NOMO-1 treated with DMSO at 0.1 percent for 48 hours (cell line): Measurements from ENCODE around the gene ALDH7A1.
A peak's percentile ranks its signal among the peaks of the same experiment; 100 is the strongest.
"Not testable (repeated sequence)": the region's sequence is repeated elsewhere in the genome, so short reads cannot be mapped to it uniquely, and the experiment has no call there.

ENCODE experiments used
- DNase-seq: peaks from one replicate; lab custom pipeline; 2025; ENCODE audit not compliant: unreplicated experiment; lab: John Stamatoyannopoulos, UW

The ALDH7A1 gene

GRCh38 chr5:126594748-126595485 lies at the start of gene ALDH7A1:
ALDH7A1 (minus strand) TSS chr5:126595219; CDS start chr5:126595198, 21 bp downstream.
- DNase-seq = peak; percentile 38

- DNase-seq = no peak
Observed at GRCh38 chr5:126641387-126641786, 46.4 kb upstream of the ALDH7A1 start.

GRCh38 chr5:126640866-126641265 lies 45.8 kb upstream of the ALDH7A1 start:
- peak; percentile 23 for DNase-seq

DNA sequence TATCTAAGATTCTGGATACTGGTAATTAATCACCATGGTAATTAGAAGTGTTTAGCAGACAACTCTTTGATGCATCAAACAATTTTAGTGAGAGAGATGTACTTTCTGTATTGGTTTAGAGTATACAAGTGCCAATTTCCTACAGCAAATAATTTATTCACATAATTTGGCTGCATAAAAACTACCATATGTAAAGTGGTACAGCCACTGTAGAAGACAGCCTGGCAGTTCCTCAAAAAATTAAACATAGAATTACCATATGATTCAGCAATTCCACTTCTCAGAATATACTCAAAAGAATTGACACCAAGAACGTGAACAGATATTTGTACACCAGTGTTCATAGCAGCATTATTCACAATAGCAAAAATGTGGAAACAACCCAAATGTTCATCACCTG lies 41.9 kb upstream of the ALDH7A1 start:
- peak; percentile 15 for DNase-seq

DNA sequence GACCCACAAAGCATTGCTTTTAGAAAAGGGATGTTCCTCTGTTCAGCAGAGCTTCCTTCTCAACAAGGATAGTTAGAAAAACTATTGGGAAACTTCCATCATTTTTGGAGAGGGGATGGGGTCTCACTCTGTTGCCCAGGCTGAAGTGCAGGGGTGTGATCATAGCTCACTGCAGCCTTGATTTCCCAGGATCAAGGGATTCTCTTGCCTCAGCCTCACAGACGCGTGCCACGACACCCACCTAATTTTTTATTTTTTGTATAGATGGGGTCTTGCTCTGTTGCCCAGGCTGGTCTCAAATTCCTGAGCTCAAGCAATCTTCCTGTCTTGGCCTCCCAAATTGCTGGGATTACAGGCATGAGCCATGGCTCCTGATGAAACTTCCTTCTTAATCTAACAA lies 40.6 kb upstream of the ALDH7A1 start:
- no peak for DNase-seq

- DNase-seq = no peak
Observed at GRCh38 chr5:126633552-126633951, 38.5 kb upstream of the ALDH7A1 start.

- no peak for DNase-seq
Observed at GRCh38 chr5:126631920-126632319, 36.9 kb upstream of the ALDH7A1 start.

DNA sequence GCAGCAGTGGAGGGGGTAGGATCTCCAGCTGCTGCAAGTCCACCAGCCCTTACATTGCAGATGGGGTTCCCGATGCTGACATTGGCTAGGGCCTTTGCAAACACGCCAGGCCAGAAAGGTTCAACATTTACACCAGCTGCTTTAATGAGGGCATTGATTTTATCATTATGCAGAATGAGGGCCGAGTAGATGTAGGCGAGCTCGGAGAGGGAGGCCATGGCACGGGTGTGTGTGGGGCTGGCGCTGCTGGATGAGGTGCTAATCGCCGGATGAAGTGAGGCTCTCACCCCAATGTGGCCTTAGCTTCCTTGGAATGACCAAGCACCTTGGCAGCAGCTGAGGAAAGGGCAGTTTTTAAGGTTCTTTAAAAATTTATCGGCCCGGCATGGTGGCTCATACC lies 33.1 kb upstream of the ALDH7A1 start:
- no peak for DNase-seq

DNA sequence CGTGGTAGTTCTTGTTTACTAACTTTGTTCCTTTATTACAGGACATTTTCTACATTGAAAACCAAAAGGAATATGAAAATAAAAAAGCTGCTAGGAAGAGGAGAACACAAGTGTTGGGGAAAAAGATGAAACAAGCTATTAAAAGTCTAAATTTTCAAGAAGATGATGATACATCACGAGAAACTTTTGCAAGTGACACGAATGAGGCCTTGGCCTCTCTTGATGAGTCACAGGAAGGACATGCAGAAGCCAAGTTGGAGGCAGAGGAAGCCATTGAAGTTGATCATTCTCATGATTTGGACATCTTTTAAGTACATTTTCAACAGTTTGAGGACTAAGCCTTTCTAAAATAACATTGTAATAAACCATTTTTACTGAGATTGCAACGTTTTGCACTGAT lies 29.5 kb upstream of the ALDH7A1 start:
- peak; percentile 12 for DNase-seq

GRCh38 chr5:126619781-126620180 lies 24.8 kb upstream of the ALDH7A1 start:
- no peak for DNase-seq

DNA sequence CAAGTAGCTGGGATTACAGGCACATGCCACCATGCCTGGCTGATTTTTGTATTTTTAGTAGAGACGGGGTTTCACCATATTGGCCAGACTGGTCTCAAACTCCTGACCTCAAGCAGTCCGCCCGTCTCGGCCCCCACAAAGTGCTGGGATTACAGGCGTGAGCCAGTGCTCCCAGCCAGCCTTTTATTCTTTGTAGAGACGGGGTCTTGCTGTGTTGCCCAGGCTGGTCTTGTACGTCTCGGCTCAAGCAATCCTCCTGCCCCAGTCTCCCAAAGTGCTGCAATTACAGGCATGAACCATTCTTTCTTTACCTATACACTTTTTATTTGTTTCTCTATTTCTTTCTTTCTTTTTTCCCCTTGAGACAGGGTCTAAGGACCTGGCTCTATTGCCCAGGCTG lies 22.6 kb upstream of the ALDH7A1 start:
- not testable (repeated sequence) for DNase-seq

- no peak for DNase-seq
Observed at GRCh38 chr5:126615286-126615685, 20.3 kb upstream of the ALDH7A1 start.

DNA sequence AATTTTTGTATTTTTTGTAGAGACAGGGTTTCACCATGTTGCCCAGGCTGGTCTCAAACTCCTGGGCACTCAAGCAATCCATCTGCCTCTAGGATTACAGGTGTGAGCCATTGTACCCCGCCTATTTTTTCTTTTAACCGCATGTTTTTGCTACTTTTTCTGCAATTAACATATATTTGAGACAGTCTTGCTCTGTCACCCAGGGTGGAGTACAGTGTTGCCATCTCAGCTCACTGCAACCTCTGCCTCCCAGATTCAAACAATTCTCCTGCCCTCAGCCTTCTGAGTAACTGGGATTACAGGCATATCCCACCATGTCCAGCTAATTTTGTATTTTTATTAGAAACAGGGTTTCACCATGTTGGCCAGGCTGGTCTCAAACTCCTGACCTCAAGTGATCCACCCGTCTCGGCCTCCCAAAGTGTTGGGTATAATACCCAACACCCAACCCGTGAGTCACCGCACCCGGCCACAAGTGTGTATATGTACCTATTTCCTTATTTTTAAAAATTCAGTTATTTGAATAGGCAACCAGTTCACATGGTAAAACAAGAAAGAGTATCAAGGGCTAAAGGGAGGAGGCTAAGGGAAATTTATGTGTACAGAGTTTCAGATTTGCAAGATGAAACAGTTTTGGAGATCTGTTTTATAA lies 19.0 kb upstream of the ALDH7A1 start:
- DNase-seq = no peak

GRCh38 chr5:126610616-126611015 lies 15.6 kb upstream of the ALDH7A1 start:
- no peak for DNase-seq

- DNase-seq = no peak
Observed at GRCh38 chr5:126610160-126610559, 15.1 kb upstream of the ALDH7A1 start.

- DNase-seq = no peak
Observed at GRCh38 chr5:126605525-126605924, 10.5 kb upstream of the ALDH7A1 start.

DNA sequence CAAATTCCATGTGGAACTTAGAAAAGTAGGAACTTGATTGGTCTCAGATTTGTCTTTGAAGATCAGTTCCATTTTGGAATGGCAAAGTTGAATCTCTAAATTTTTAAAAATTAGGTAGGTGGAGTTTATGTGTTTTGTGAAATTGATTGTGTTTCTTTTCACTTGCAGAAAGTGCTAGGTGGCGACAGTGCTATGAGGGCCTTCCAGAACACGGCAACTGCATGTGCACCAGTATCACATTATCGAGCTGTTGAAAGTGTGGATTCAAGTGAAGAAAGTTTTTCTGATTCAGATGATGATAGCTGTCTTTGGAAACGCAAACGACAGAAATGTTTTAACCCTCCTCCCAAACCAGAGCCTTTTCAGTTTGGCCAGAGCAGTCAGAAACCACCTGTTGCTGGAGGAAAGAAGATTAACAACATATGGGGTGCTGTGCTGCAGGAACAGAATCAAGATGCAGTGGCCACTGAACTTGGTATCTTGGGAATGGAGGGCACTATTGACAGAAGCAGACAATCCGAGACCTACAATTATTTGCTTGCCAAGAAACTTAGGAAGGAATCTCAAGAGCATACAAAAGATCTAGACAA lies 8.5 kb upstream of the ALDH7A1 start:
- DNase-seq = no peak

GRCh38 chr5:126600631-126601511 lies 5.9 kb upstream of the ALDH7A1 start, which contains the start of gene PHAX:
PHAX (plus strand) TSS chr5:126600947; CDS start chr5:126600963, 16 bp downstream.
- DNase-seq = peak; percentile 72

DNA sequence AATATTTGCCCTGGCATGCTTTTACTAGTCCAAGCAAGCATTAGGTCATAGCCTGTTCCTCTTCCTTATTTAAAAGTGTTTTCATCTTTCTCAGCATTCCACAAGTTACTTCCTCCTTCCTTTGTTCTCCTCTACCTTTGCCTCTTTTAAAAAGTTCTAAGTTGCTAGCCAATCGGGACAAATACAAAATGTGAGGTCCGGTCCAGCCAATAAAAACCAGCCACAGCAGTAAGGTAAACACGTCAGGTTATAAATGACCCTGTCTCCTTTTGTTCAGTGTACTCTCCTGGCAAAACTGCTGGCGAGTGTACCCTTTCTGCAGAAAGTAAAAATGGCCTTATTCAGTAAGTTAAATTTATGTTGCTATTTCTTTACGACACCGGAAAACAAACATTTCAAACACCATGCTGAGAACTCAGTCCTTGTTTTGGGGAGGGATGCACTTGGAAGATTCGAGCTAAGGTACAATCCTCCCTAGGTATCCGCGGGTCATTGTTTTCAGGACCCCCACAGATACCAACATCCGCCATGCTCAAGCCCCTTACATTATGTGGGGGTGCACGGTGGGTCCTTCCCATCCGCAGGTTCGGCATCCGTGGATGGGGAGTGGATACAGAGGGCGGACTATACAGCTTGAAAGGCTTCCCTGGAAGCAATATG lies 5.1 kb upstream of the ALDH7A1 start:
- not testable (repeated sequence) for DNase-seq

- no peak for DNase-seq
Observed at GRCh38 chr5:126599499-126599898, 4.5 kb upstream of the ALDH7A1 start.

DNA sequence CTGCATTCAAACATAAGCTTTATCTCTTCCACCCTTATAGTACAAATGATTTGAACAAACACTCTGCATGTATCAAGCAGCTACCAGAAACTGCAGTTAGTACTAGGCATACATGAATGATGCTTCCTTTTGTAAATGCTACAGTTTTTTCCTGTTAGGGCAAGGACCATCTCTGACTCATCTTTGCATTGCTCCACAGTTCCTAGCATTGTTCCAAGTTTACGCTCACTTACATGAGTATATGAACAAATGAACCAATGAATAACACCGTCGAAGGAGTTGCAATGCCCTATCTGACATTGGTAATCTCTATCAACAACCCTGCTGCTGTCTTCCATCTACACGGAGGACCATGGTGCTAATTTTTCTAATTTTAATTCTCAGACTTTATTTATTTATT lies 2.1 kb upstream of the ALDH7A1 start:
- DNase-seq = no peak
